ENCODE results near the gene SYT7.

DNA sequence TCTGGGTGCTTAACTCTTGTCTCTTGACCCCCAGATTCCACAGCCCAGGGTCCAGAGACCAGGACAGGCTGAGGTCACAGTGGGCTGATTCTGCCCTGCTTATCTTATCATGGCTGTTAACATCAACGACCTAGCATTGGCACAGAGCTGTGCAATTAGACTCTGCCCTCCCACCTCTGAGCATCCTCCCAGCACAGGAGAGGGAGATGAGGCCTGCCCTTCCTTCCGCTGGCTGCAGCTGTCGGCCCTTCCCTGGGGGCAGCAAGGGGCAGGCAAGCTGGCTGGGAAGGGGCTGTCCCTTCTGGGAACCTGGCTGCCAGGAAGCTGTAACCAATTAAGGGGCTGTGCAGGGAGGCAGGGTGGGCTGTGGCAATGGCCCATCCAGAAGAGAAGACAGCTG is 49.8 kb downstream of the SYT7 start:
- TF ChIP-seq CTCF (IDR thresholded peaks at IDR 0.05) (no peak), POLR2A (IDR thresholded peaks at IDR 0.05) (no peak)

All from lower leg skin (tissue), 3 donors.